H7 (cell line): ENCODE data around the gene ZDHHC14. TPM values are rescaled to one million over a fixed set of nuclear protein-coding genes. Genes with fewer than 3 reads are reported as not detected.
A peak's percentile ranks its signal among the peaks of the same experiment; 100 is the strongest.

ENCODE experiments used
- DNase-seq: peaks from one replicate; pipeline ENCODE4 v3.0.0; 2012
- H3K27me3 ChIP-seq: 2 replicates; pipeline ENCODE4 v1.6.0; 2011; ENCODE audit warnings: mild to moderate bottlenecking, low read length; ENCODE audit not compliant: control insufficient read depth, insufficient read depth
- H3K36me3 ChIP-seq: replicated peaks from 2 replicates; pipeline ENCODE4 v1.5.1; 2011; ENCODE audit warnings: low read length; ENCODE audit not compliant: control insufficient read depth, insufficient read depth
- H3K4me3 ChIP-seq: 2 replicates; pipeline ENCODE4 v1.5.1; 2011; ENCODE audit warnings: low read depth, mild to moderate bottlenecking, control low read depth, low read length, moderate library complexity; ENCODE audit not compliant: insufficient read depth
- total RNA-seq: library from RNA; depleted of rRNA; stranded (reverse); fragments of >200 nt; shearing (Covaris generic); gene quantifications from 2 replicates; pipeline ENCODE4 v1.2.3, GENCODE V29; 2014

ZDHHC14 gene
- total RNA-seq, 1 experiment from 2014 or later: 1.1 TPM

DNA sequence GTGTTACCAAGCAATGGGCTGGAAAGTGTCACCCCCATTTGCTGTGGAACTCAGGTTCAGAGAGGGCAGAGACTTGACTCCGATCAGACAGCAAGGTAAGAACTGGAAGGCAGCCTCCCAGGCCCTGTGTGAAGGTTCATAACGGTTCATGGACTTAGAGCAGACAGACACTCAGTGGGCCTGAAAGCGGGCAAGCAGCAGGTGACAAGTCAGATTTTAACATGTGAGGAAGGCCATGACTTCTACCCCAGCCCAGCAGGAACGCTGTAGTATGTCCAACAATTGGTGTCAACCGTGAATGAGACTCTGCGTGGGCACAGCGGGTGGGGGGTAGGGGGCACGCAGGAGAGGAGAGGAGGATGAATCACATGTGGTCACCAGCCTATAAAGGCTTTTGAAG lies 224.5 kb downstream of the ZDHHC14 start:
- Histone ChIP-seq H3K27me3 (no peaks in the 10 kb centered on the region), H3K36me3 (no peaks in the 10 kb centered on the region), H3K4me3 (no peak overlapping the region)
- DNase-seq: no peak

DNA sequence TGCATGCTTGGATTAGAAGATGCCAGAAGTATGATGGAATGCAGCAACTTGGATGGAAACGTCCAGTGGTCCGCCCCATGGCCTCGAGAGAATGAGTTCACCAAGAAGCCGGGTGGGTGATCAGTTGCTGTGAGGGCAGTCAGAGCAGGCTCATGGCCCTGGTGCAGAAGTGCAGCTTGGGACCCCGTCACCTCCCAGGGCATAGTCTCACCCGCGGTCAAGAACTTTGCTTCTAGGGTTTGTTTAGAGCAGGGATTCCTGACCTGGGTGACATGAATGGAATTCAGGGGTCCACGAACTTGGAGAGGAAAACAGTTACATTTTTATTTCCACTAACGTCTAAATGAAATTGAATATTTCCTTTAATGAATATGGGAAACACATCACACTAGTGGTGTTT lies 225.5 kb downstream of the ZDHHC14 start:
- no peaks in the 10 kb centered on the region for H3K36me3 ChIP-seq
- H3K27me3 ChIP-seq: no peaks in the 10 kb centered on the region
- DNase-seq: peak; percentile 40
- no peak overlapping the region for H3K4me3 ChIP-seq

DNA sequence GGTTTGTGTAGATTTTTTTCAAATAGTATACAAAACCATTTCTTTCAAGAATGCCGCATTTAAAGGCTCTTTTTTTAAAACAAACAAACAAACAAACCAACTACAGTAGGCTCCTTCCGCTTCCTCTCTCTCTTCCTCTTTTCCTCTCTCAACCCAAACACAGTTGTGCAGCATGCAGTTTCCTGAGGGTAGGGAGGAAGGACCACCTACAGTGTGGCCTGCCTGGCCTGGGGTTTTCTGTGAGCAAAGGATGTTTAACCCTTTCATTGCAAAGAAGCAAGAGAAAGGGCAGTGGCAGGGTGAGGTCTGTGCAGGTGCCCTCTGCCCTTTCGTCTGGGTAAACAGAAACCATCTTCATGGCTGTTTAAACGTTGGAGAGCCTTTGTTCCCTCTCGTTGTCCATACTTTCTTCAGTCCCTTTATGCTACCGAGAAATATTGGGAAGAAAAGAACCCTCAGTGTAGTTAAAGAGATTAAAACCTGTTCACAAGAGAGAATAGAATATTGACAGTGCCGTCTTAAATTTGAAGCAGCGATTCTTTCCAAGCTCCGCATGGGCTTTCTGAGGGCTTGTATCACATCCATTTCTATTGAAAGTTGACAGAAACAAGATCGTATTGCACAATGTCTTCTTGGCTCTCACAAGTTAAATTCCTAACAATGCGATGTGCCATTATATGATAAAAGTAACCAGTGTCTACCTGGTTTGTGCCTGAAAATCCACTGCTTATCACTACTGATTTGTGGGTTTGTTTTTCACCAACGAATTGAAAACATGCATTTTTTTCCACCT lies 226.5 kb downstream of the ZDHHC14 start:
- Histone ChIP-seq H3K36me3 (no peaks in the 10 kb centered on the region), H3K4me3 (no peak overlapping the region), H3K27me3 (no peaks in the 10 kb centered on the region)
- DNase-seq: peak; percentile 83

DNA sequence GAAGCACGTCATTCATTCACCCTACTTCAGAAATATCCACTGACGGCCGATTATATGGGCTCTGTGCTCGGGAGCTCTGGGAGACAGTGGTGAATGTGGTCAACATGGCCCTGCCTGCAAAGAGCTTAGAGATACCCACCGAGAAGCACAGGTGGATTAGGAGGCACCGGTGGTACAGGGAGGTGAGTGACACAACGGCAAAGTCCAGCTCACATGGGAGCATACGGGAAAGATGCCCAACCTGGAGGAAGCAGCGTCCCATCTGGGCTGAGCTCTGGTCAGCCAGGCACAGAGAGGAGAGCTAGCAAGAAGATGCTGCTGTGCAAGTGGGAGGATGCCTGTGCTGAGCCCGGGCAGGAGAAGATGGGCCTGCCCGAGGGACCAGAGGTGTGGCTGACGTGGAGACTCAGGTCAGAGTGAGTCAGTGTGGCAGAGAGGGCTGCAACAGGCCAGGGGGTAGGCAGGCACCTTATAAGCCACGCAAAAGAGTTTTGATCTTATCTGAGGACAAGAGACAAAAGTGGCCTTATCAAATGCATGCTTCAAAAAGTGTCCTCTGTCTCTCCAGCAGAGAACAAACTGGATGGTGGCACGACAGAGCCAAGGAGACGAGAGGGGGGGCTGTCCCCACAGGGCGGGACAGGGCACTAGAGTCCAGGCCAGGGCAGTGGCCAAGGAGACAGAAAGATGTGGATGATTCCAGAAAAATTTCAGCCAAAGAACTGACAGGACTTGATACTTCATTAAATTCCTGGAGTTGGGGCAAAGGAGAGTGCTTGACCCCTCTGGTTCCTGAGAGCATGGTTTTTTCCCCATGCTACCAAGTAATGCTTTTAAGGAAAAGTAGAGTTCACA lies 227.5 kb downstream of the ZDHHC14 start:
- Histone ChIP-seq H3K27me3 (no peaks in the 10 kb centered on the region), H3K4me3 (no peak overlapping the region), H3K36me3 (no peaks in the 10 kb centered on the region)
- DNase-seq: no peak

DNA sequence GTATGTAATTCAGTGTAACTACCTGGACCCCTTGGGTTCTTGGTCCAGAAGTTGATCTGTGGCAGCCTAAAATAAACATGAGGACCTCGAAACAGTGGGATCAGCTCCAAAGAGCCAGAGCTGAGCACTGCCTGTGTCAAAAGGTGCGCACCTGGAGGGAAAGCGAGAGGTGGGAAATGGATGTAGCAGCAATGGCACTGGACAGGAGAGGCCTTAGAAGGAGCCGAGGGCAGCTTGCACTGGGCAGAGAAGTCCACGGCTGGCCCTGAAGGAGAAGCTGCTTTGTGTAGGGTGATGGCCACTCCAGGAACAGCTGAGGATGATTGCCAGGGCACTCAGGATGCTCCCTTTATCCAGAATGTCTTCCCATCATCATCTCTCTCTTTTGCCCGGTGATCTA lies 228.1 kb downstream of the ZDHHC14 start:
- Histone ChIP-seq H3K36me3 (no peaks in the 10 kb centered on the region), H3K27me3 (no peaks in the 10 kb centered on the region), H3K4me3 (no peak overlapping the region)
- DNase-seq: no peak

DNA sequence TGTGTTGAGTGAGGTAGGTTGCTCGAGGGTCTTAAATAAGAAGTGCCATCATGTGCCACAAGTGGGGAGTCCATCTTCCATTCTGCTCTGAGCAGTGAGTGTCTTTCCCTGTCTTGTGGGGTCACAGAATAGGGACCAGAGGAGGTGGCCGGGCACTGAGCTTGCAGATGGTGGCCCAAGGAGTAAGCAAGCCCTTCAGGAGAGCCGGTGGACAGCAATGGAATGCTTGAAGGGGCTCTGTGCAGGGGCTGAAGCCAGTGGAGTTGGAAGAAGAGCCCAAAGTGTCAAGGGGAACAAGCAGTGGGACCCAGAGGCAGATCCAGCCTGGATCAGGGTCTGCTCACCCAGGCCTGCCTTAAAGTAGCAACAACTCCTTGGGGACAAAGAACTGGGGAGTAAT lies 228.6 kb downstream of the ZDHHC14 start:
- DNase-seq: no peak
- Histone ChIP-seq H3K4me3 (no peak overlapping the region), H3K36me3 (no peaks in the 10 kb centered on the region), H3K27me3 (no peaks in the 10 kb centered on the region)

DNA sequence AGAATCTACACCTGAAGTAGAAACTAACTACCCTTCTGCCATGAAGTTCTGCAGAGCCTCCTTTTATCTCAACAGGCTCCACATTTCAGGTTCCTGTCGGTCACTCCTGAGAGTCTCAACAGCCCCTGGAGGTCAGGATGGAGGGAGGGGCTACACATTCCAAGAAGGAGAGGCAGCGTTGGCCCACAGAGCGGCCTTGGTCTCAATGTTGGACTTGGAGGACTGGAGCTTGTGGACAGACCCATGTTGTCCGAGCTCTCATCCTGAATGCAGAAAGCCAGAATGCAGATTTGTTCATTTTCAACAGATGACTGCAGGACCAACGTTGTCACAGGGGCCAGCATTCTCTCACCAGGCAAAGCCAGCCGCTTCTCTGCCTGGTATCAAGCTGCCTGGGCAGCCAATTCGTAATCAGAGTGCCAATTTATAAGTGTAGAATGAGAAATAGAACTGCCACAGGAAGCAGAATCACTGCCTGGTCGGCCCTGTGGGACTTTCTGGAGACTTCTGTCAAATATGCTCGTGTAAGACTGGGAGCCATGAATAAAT lies 229.5 kb downstream of the ZDHHC14 start:
- H3K4me3 ChIP-seq: no peak overlapping the region
- no peak for DNase-seq
- no peaks in the 10 kb centered on the region for H3K27me3 ChIP-seq
- H3K36me3 ChIP-seq: no peaks in the 10 kb centered on the region

DNA sequence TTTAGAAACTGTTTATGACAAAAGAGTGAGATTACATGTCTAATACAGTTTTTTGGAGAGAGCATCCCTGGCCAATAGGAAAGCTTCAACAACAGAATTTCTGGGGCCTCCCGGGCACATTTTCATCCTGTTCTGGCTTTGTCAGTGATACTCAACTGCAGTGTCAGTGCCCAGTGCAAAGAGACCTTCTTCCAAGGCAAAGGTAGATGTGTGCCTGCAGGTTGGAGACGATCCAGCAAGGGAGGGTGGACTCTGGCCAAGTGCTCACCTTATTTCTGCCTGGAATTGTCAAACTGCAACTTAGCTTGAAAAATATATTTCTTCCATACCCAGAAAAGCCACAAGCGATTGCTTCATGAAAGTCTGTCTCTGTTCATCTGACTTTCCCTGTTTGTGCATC lies 230.4 kb downstream of the ZDHHC14 start:
- no peak for DNase-seq
- Histone ChIP-seq H3K36me3 (no peaks in the 10 kb centered on the region), H3K27me3 (no peaks in the 10 kb centered on the region), H3K4me3 (no peak overlapping the region)

DNA sequence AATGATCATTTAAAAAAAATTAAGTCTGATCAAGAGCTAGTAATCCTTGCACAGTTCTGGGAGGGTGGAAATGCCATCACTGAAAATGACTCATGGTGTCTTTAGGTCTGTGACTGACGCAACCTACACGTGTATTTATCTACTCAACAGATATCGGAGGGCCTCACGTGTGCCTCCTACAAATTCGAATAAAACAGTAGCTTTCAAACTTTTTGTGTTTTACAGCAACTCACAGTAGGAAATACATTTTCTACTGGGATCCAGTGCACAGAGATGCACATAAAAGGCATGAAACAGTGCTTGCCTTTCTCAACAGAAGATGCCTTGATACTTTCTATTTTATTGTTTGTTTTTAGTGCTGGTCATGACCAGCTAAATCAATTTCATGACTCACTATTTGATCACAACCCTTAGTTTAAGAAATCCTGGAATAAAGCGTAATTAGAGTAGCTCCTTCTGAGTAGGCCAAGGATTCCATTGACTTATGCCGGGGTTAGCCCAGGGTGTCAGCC lies 232.1 kb downstream of the ZDHHC14 start:
- DNase-seq: no peak
- no peaks in the 10 kb centered on the region for H3K36me3 ChIP-seq
- no peak overlapping the region for H3K4me3 ChIP-seq
- no peaks in the 10 kb centered on the region for H3K27me3 ChIP-seq

DNA sequence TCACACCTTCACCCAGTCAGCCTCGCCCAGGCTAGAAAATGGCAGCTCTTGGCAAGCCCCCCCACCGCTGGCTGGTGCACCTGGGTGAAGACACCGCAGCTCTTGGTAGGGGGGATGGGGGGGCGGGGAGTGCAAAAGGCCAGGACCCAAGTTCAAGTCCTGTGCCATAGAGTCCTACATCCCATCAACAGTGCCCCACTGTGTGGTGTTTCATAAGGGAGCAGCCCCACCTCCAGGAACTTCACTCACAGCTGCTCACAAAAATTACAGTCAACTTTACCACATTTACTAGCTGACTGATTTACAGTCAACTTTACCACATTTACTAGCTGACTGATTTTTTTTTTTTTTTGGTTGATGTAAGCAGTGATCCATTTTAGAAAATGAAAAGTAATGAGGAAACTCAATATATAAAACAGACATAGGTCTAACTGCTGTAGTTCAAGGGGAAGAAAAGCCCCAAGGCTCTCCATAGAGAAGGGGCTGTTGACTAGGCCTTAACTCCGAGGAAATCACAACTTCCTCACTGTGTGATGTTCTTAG lies 233.1 kb downstream of the ZDHHC14 start:
- DNase-seq: no peak
- H3K27me3 ChIP-seq: no peaks in the 10 kb centered on the region
- H3K36me3 ChIP-seq: no peaks in the 10 kb centered on the region
- no peak overlapping the region for H3K4me3 ChIP-seq

DNA sequence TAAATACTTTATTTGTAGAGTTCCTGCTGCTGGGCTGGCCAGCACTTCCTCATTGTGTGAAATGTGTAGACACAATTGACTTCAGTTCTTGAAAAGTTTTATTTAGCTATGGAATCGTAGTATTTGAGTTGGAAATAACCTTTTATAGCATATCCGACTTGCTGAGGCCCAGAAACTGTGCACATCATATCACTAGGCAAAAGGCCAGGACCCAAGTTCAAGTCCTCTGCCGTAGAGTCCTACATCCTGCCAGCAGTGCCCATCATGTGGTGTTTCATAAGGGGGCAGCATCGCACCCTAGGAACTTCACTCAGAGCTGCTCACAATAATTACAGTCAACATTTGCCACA lies 234.4 kb downstream of the ZDHHC14 start:
- Histone ChIP-seq H3K27me3 (no peaks in the 10 kb centered on the region), H3K4me3 (no peak overlapping the region), H3K36me3 (no peaks in the 10 kb centered on the region)
- no peak for DNase-seq

DNA sequence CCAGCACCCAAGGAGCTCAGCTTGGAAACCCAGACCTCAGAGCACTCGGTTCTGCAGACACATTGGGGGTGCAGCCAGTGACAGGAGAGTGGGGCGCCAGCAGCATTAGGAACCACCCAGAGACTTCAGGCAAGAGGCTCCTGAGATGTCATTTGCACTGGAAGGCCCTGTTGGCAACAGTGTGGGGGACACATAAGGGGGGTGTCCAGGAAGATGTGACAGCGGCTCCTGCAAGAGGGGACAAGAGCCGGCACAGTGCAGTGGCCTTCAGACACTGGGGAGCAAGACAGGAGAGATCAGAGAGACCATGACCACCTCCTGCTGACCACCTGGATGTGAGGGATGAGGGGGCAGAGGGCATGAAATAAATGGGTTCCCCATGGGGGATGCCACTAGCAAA lies 235.0 kb downstream of the ZDHHC14 start:
- DNase-seq: no peak
- Histone ChIP-seq H3K36me3 (no peaks in the 10 kb centered on the region), H3K4me3 (no peak overlapping the region), H3K27me3 (no peaks in the 10 kb centered on the region)

DNA sequence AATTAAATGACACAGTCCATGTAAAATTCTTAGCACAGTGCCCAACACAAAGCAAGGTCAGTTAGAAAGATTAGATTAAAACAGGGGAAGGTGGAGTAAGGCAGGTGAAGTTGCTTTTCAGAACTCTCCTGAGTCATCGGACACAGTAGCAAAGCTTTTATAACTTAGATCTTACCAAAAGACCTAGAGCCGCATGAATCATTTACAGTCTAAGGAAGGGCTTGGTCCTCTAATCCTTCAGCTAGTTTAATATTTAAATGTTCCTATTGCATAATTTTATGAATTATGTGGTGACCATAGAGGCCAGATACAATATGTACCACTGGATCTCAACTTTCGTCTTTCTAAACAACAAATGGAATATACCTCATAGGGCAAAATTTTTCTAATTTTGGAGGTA lies 240.0 kb downstream of the ZDHHC14 start:
- DNase-seq: no peak
- Histone ChIP-seq H3K4me3 (no peak overlapping the region), H3K36me3 (no peaks in the 10 kb centered on the region), H3K27me3 (no peaks in the 10 kb centered on the region)

DNA sequence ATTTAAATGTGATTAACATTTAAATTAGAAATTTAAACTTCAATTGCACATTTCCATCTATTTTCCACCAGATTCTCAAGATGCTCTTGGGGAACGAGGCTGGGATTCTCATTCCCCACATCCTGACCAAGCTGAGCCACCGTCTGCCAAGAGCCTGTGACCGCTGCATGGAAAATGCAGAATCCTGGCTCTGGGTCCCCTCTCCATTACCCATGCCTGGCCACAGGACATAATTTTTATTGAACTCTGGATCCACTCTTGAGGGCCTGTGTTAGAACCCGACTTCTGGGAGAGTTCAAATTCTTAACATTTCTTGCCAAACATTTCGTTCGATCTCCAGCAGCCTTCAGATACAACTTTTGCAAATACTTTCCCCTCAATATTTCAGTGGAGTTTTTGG lies 240.4 kb downstream of the ZDHHC14 start:
- DNase-seq: no peak
- H3K36me3 ChIP-seq: no peaks in the 10 kb centered on the region

DNA sequence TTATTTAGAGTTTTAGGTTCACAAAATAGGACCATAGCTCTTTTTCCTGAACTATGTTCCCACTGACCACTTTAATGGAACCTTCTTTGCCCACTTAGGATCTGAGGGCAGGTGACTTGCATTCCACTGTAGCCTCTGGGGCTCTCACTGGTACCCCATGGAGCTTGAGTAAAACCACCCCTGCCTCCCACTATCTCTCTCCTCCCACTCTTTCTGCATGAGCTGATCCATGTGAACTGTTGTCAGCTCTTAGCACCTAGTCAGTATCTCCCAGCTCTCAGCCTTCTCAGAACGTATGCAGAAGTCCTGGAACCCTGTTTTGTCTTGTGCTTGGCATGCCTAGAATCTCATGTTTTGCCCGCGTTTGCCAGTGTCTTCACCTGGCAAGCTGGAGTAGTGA lies 241.4 kb downstream of the ZDHHC14 start:
- Histone ChIP-seq H3K4me3 (no peak overlapping the region), H3K36me3 (no peaks in the 10 kb centered on the region), H3K27me3 (no peaks in the 10 kb centered on the region)
- DNase-seq: no peak

More for the DNA sequence above, 240.4 kb downstream of the ZDHHC14 start:
- H3K27me3 ChIP-seq: no peaks in the 10 kb centered on the region
- no peak overlapping the region for H3K4me3 ChIP-seq
